Vein endothelial cell (primary cell): Measurements from ENCODE around the gene ZNF417. TPM values are rescaled to one million over a fixed set of nuclear protein-coding genes. Genes with fewer than 3 reads are reported as not detected.

Experiments
- total RNA-seq: library from RNA; depleted of rRNA; stranded (reverse); fragments of >200 nt; gene quantifications from 2 replicates; pipeline ENCODE4 v1.2.3, GENCODE V29; 2012

Gene ZNF417
- 8.8 and 12.4 TPM in 2 replicates for total RNA-seq

DNA sequence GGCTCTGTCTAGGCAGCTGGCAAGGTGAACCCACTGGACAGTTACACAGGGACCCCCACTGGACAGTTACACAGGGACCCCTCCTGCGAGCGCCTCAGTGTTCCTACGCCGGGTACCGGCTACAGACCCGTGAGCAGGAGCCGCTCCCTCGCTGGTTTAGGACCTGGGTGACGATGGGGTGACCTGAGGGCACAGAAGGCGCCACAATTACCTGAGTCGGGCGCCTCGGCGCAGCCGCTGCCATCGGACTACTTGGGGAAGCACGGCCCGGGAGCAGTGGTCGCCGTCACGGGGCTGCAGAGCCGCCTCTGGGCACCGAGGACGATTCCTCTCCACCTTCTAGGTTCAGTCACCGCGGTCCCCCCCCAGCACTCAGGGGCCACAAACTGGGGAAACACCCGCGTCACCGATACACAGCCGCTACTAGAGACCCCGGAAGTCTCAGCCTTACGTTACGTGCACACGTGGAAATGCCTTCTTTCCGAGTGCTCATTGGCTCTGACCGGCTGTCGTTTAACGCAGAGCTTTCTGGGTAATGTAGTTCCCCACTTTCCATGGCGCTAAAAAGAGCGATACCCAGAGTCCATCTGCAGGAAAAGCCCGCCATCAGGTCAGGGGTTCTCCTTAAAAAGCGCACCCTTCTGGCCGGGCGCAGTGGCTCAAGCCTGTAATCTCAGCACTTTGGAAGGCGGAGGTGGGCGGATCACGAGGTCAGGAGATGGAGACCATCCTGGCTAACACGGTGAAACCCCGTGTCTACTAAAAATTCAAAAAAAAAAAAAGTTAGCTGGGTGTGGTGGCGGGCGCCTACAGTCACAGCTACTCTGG is at the start of gene ZNF417:
ZNF417 (minus strand) TSS at position 425 of the 828 bp plus-strand sequence; CDS start at position 244, 181 bp downstream.

DNA sequence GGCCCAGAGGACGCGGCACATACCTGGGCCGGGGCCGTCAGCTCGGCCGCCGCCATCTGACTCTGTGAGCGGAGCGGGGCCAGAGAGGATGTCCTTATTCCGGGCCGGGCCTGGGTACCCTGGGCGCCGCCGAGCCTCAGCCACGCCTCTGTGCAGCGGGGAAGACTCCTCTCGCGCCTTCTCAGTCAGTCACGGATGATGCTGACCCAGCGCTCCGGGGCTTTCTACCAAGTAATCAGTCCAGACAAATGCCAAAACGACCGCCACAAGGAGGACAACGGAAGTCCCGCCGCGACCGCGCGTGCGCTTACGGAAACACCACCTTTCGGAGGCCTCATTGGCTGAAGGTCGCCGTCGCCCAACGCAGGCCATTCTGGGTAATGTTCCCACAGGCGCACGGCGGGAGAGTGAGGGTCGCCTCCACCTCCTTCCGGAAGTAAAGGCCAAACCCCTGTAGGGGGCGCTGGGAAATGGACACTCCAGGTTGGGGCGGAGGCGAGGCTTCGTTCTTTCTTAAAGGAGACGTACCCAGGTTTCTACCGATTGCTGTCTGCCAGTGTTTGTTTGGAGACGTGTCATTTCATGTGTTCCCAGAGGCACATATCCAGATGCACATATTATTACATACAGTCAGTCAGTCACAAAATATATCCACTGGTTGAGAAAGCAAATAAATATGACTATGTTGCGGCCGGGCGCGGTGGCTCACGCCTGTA is 31.2 kb upstream of the ZNF417 start, which contains the start of gene ZNF256:
ZNF256 (minus strand) TSS at position 288 of the 716 bp plus-strand sequence; CDS start at position 56, 232 bp downstream.

GRCh38 chr19:57934820-57935665 is 18.7 kb upstream of the ZNF417 start, which contains the start of gene ZNF418:
Gene ZNF418, minus strand, starts transcription at chr19:57935402. Its CDS starts 1,580 bp downstream, at chr19:57933822.

GRCh38 chr19:57888560-57889231 is 27.7 kb downstream of the ZNF417 start, which contains the start of gene ZNF814:
Gene ZNF814, minus strand, starts transcription at chr19:57889037. Its CDS starts 235 bp downstream, at chr19:57888802.

Other genes with a start within 250 kb of the ZNF417 start
- gene ZSCAN4, start 247.7 kb downstream of the ZNF417 start, total RNA-seq = under 0.01 and 0.10 TPM in 2 replicates
- gene ZNF551, start 234.6 kb downstream of the ZNF417 start, total RNA-seq = 13.4 and 14.4 TPM in 2 replicates
- 0.33 and 3.7 TPM in 2 replicates for gene ZNF154, start 207.4 kb downstream of the ZNF417 start, total RNA-seq
- 4.6 and 8.3 TPM in 2 replicates for gene ZNF671, start 189.0 kb downstream of the ZNF417 start, total RNA-seq
- gene ZNF776, start 169.8 kb downstream of the ZNF417 start, total RNA-seq = 14.9 and 15.7 TPM in 2 replicates
- 15.0 and 17.6 TPM in 2 replicates for gene ZNF586, start 146.9 kb downstream of the ZNF417 start, total RNA-seq
- gene ZNF552, start 101.7 kb downstream of the ZNF417 start, total RNA-seq = 5.6 and 8.9 TPM in 2 replicates
- gene ZNF587B, start 86.3 kb downstream of the ZNF417 start, total RNA-seq = 22.5 and 25.3 TPM in 2 replicates
- 30.1 and 46.1 TPM in 2 replicates for gene ZNF587, start 66.7 kb downstream of the ZNF417 start, total RNA-seq
- 4.2 and 11.1 TPM in 2 replicates for gene ZNF814, start 27.6 kb downstream of the ZNF417 start, total RNA-seq
- gene ZNF418, start 18.8 kb upstream of the ZNF417 start, total RNA-seq = 2.9 and 3.6 TPM in 2 replicates
- gene ZNF256, start 31.1 kb upstream of the ZNF417 start, total RNA-seq = 5.9 and 6.3 TPM in 2 replicates
- gene C19orf18, start 57.9 kb upstream of the ZNF417 start, total RNA-seq = 0.57 TPM in 1 of 2 replicates, not detected in the other
- 16.7 and 21.3 TPM in 2 replicates for gene ZNF606, start 86.2 kb upstream of the ZNF417 start, total RNA-seq
- gene ZSCAN1, start 117.4 kb upstream of the ZNF417 start, total RNA-seq = not detected in 2 replicates
- gene ZNF135, start 142.7 kb upstream of the ZNF417 start, total RNA-seq = 0.98 and 2.1 TPM in 2 replicates
- gene ZSCAN18, start 181.6 kb upstream of the ZNF417 start, total RNA-seq = 19.3 and 26.1 TPM in 2 replicates
- 10.1 and 10.5 TPM in 2 replicates for gene ZNF329, start 234.2 kb upstream of the ZNF417 start, total RNA-seq